GM12872 (cell line): ENCODE results near the gene ISYNA1.

Experiments used
- CTCF ChIP-seq: IDR thresholded peaks from 3 replicates; pipeline ENCODE4 v1.5.1; 2011; ENCODE audit warnings: low read depth, mild to moderate bottlenecking, low read length, moderate library complexity; ENCODE audit not compliant: insufficient read depth

ISYNA1 gene

GRCh38 chr19:18408053-18408476 lies 29.9 kb downstream of the ISYNA1 start:
- peak; percentile 79 for TF ChIP-seq CTCF

- TF ChIP-seq CTCF, result no peak
These were observed 31.2 kb downstream of the ISYNA1 start for GRCh38 chr19:18406749-18407148.

- peak; percentile 66 for TF ChIP-seq CTCF
These were observed 36.3 kb downstream of the ISYNA1 start for GRCh38 chr19:18401580-18402112.

GRCh38 chr19:18399008-18399407 lies 38.9 kb downstream of the ISYNA1 start:
- TF ChIP-seq CTCF, result no peak

GRCh38 chr19:18397242-18398202 lies 40.4 kb downstream of the ISYNA1 start, which contains the start of gene LRRC25:
TSS of gene LRRC25 (minus strand) at chr19:18397622. CDS start at chr19:18396963, 659 bp downstream.
- TF ChIP-seq CTCF, result no peak

- no peak for TF ChIP-seq CTCF
These were observed 41.3 kb downstream of the ISYNA1 start for GRCh38 chr19:18396471-18397241.

GRCh38 chr19:18393836-18394235 lies 44.1 kb downstream of the ISYNA1 start:
- TF ChIP-seq CTCF, result no peak
